ENCODE measurements around the gene RPS6KA3. TPM values are rescaled to one million over a fixed set of nuclear protein-coding genes. Genes with fewer than 3 reads are reported as not detected.

RPS6KA3 gene
- polyA plus RNA-seq, 1 donor (not counting 4 experiments of a cell fraction or from before 2014, with no cell fraction given) = 32.1 TPM

GRCh38 chrX:20294957-20295356 lies 28.2 kb upstream of the RPS6KA3 start:
- no peaks in the 10 kb centered on the region for H3K9me1 ChIP-seq (ENCODE audit: control insufficient read depth, extremely low read depth, insufficient read depth, low read length)
- TF ChIP-seq, protein P1, sequence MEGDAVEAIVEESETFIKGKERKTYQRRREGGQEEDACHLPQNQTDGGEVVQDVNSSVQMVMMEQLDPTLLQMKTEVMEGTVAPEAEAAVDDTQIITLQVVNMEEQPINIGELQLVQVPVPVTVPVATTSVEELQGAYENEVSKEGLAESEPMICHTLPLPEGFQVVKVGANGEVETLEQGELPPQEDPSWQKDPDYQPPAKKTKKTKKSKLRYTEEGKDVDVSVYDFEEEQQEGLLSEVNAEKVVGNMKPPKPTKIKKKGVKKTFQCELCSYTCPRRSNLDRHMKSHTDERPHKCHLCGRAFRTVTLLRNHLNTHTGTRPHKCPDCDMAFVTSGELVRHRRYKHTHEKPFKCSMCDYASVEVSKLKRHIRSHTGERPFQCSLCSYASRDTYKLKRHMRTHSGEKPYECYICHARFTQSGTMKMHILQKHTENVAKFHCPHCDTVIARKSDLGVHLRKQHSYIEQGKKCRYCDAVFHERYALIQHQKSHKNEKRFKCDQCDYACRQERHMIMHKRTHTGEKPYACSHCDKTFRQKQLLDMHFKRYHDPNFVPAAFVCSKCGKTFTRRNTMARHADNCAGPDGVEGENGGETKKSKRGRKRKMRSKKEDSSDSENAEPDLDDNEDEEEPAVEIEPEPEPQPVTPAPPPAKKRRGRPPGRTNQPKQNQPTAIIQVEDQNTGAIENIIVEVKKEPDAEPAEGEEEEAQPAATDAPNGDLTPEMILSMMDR (optimal IDR thresholded peaks at IDR 0.05 in 1 of 3, IDR thresholded peaks at IDR 0.05 in 1 of 3, conservative IDR thresholded peaks at IDR 0.05 in 1 of 3; ENCODE audit: extremely low read depth in 1 of 3, insufficient read depth in 2 of 3, low read length in 3 of 3) = no peak
- dilution Hi-C loops (cut with MboI; ENCODE audit: extremely low pct_ligation_motif_present, low sequenced_read_pairs) = no loop called here
- no peak for FAIRE-seq
- H4K20me1 ChIP-seq (ENCODE audit: control insufficient read depth, extremely low read depth, insufficient read depth, low read length) = no peaks in the 10 kb centered on the region
- no peak overlapping the region for H3K4me3 ChIP-seq (ENCODE audit: control insufficient read depth in 2 of 3, extremely low read depth in 1 of 3, insufficient read depth in 2 of 3, low read depth in 1 of 3, low read length in 3 of 3)
- no peak overlapping the region for H3K9ac ChIP-seq (ENCODE audit: control insufficient read depth, extremely low read depth, insufficient read depth, low read length)
- H3K4me1 ChIP-seq (ENCODE audit: control insufficient read depth, extremely low read depth, insufficient read depth, low read length) = no peaks in the 10 kb centered on the region
- no peaks in the 10 kb centered on the region for H3K9me3 ChIP-seq (ENCODE audit: control insufficient read depth, low read depth, low read length)
- no peak overlapping the region for H3K4me2 ChIP-seq (ENCODE audit: control insufficient read depth, extremely low read depth, insufficient read depth, low read depth, low read length)
- no peaks in the 10 kb centered on the region for H3K36me3 ChIP-seq (ENCODE audit: control insufficient read depth in 2 of 2, extremely low read depth in 1 of 2, insufficient read depth in 2 of 2, low read length in 2 of 2)
- no peak overlapping the region for H2AFZ ChIP-seq (ENCODE audit: control insufficient read depth, low read length)
- DNase-seq (ENCODE audit: low read depth, low spot score) = no peak
- no peaks in the 10 kb centered on the region for H3K79me2 ChIP-seq (ENCODE audit: control insufficient read depth, insufficient read depth, low read length)
- no peak overlapping the region for H3K27ac ChIP-seq (ENCODE audit: control insufficient read depth, insufficient read depth, low read length)
- no peaks in the 10 kb centered on the region for H3K27me3 ChIP-seq (ENCODE audit: control insufficient read depth, extremely low read depth, insufficient read depth, low read length)

DNA sequence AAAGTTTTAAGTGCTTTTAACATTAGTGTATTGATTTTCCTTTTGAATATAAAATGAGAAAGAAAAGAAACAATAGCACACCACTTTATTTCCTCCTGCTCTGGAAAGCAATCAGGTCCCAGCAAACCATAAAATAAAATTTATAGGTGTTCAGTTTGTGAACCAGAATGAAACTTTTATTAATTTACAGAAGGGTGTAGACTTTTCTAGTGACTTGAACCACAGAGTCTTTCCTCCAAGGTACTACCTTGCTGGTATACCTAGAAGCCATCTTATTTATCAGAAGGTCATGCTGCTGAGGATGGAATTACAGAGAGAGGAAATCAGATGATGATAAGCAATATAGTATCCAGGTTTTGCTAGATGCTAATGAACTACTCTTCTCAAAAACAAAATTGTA lies 27.6 kb upstream of the RPS6KA3 start:
- Histone ChIP-seq H3K27ac (ENCODE audit: control insufficient read depth, insufficient read depth, low read length) (no peak overlapping the region), H3K27me3 (ENCODE audit: control insufficient read depth, extremely low read depth, insufficient read depth, low read length) (no peaks in the 10 kb centered on the region), H4K20me1 (ENCODE audit: control insufficient read depth, extremely low read depth, insufficient read depth, low read length) (no peaks in the 10 kb centered on the region), H3K36me3 (ENCODE audit: control insufficient read depth in 2 of 2, extremely low read depth in 1 of 2, insufficient read depth in 2 of 2, low read length in 2 of 2) (no peaks in the 10 kb centered on the region), H3K79me2 (ENCODE audit: control insufficient read depth, insufficient read depth, low read length) (no peaks in the 10 kb centered on the region), H3K9ac (ENCODE audit: control insufficient read depth, extremely low read depth, insufficient read depth, low read length) (no peak overlapping the region), H3K4me1 (ENCODE audit: control insufficient read depth, extremely low read depth, insufficient read depth, low read length) (no peaks in the 10 kb centered on the region), H2AFZ (ENCODE audit: control insufficient read depth, low read length) (no peak overlapping the region), H3K4me2 (ENCODE audit: control insufficient read depth, extremely low read depth, insufficient read depth, low read depth, low read length) (no peak overlapping the region), H3K9me1 (ENCODE audit: control insufficient read depth, extremely low read depth, insufficient read depth, low read length) (no peaks in the 10 kb centered on the region), H3K9me3 (ENCODE audit: control insufficient read depth, low read depth, low read length) (no peaks in the 10 kb centered on the region), H3K4me3 (ENCODE audit: control insufficient read depth in 2 of 3, extremely low read depth in 1 of 3, insufficient read depth in 2 of 3, low read depth in 1 of 3, low read length in 3 of 3) (no peak overlapping the region)
- DNase-seq (ENCODE audit: low read depth, low spot score) = no peak
- no peak for FAIRE-seq
- dilution Hi-C loops (cut with MboI; ENCODE audit: extremely low pct_ligation_motif_present, low sequenced_read_pairs) = no loop called here
- TF ChIP-seq EZH2 (IDR thresholded peaks at IDR 0.05; ENCODE audit: low read length) = no peak
- TF ChIP-seq, protein P1 (optimal IDR thresholded peaks at IDR 0.05 in 1 of 3, IDR thresholded peaks at IDR 0.05 in 1 of 3, conservative IDR thresholded peaks at IDR 0.05 in 1 of 3; ENCODE audit: extremely low read depth in 1 of 3, insufficient read depth in 2 of 3, low read length in 3 of 3) = no peak

Data from keratinocyte (primary cell).